Stimulated activated CD4-positive, alpha-beta T cell treated with anti-CD3 and anti-CD28 coated beads, Interleukin-12 subunit alpha, Interleukin-12 subunit beta, amount 100 ng/mL, for 24 hours (primary cell): Measurements from ENCODE around the gene SRSF7.
"Not testable (repeated sequence)": the region's sequence is repeated elsewhere in the genome, so short reads cannot be mapped to it uniquely, and the experiment has no call there.

Source experiments
- DNase-seq, 2 experiments: peaks; one replicate each; pipeline ENCODE4 v3.0.0-alpha.2; 2020; ENCODE audit warnings: low read depth in 2 of 2

SRSF7 gene

DNA sequence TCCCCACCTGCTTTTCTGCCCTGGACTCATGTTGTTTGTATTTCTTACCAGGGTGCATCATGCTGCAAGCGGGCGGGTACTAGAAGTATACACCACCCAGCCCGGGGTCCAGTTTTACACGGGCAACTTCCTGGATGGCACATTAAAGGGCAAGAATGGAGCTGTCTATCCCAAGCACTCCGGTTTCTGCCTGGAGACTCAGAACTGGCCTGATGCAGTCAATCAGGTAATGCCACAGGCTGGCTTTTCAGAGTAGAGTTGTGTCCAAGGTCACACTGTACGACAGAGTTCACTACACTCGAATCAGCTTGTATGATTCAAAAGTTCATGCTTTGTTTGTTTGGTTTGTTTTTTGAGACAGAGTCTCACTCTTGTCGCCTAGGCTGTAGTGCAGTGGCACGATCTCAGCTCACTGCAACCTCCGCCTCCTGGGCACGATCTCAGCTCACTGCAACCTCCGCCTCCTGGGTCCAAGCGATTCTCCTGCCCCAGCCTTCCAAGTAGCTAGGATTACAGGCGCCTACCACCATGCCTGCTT is 19.4 kb downstream of the SRSF7 start:
- no peak for DNase-seq

- DNase-seq = no peak
Measured at GRCh38 chr2:38731090-38731489, 20.1 kb downstream of the SRSF7 start.

DNA sequence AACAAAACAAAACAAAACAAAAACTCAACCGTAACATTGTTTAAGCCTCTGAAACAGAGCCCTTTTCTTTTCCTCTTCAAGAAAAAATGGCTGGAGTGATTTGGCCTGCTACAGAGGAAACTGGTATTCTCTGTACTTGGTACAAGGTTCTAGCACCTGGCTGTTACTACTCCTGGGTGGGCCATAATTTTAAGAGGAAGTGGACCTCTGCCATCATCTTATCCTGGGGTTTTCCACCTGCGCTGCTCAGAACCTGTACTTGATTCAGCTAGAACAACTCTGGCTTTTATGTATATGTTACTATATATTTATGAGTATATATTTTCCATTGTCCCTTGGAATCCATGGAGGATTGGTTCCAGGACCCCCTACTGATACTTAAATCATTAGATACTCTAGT is 22.5 kb downstream of the SRSF7 start:
- no peak for DNase-seq

DNA sequence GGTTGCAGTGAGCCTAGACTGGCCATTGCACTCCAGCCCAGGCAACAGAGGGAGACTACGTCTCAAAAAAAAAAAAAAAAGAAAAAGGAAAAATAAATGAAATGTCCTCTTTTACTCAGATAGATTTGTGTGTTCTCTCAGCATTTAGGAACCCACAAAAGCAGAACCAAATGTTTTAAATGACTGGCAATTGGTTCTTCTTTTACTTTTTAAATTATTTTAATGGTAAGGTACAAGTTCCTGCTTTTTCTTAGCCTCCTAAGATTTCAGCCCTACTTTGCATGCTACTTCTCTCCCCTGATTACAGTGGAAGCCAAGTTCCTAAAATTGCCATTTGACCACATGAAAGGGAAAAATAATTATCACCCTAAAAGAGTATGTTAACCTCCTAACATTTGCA is 23.5 kb downstream of the SRSF7 start:
- DNase-seq = no peak

DNA sequence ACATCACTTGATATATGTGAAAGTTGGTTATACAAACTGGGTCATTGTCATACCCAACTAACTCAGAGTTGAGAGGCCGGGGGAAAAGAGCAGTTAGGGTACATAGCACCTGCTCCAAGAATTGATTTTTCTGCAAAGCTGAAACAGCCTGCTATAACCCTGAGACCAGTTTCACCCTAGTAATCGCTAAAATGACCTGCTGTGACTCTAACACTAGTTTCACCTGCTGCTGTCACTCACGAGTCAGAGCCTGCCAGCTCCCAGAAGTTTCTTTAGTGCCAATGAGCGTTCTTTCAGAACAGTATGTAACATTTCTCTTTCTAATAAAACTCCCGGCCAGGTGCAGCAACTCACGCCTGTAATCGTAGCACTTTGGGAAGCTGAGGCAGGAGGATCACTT is 28.0 kb downstream of the SRSF7 start:
- DNase-seq = no peak

GRCh38 chr2:38722271-38723061 is 28.7 kb downstream of the SRSF7 start:
- peak; percentile 52 to 65 for DNase-seq

GRCh38 chr2:38720613-38721241 is 30.4 kb downstream of the SRSF7 start:
- no peak for DNase-seq

DNA sequence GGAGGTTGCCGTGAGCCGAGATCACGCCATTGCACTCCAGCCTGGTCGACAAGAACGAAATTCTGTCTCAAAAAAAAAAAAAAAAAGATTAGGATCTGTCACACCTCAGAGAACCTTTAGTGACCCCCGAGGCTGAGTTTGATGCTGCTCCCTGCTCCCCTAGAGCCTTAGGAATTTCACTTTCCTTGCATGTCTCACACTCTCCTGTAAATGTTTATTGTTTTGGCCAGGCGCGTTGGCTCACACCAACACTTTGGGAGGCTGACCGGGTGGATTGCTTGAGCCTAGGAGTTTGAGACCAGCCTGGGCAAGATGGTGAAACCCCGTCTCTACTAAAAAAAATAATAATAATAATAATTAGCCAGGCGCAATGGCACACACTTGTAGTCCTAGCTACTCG is 31.5 kb downstream of the SRSF7 start:
- DNase-seq = no peak

DNA sequence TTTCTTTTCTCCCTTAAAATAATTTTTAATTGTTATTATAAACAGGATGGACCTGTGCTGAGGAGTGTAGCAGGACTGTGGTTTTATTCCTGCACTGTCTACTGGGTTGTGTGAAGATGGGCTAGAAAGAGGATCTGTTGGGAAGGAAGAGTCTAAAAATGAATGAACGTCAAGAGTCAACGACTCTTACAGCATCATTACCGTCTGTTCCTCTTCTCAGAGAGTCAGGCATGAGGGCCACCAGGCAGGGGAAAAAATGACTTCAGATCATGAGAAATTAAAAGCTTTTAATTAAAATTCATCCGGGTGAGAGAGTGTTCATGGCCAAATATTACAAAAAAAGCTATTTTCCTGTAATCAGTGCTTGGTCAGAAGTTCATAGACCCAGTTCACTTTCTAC is 32.6 kb downstream of the SRSF7 start:
- no peak for DNase-seq

- DNase-seq = no peak
Measured at GRCh38 chr2:38716185-38716584, 35.0 kb downstream of the SRSF7 start.

GRCh38 chr2:38714941-38715340 is 36.2 kb downstream of the SRSF7 start:
- DNase-seq = not testable (repeated sequence)

GRCh38 chr2:38713338-38713737 is 37.8 kb downstream of the SRSF7 start:
- DNase-seq = no peak

DNA sequence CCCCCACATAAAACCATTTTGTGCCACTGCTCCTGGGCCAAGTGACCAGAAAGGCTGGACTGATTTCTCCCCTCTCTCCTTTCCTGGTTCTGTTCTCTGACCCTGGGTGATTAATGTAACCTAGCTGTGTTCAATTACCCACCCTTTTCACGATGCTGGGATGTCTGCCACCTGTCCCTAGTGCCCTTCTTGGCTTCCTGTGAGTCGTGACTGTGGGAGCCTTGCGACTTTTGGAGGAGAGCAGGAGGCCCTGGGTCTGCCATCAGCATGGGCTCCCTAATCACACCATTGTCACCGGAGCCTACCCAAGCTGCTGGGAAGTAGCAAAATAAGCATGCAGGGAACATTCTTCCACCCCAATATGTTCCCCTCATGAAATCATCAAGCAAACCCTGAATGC is 38.3 kb downstream of the SRSF7 start:
- DNase-seq = no peak

DNA sequence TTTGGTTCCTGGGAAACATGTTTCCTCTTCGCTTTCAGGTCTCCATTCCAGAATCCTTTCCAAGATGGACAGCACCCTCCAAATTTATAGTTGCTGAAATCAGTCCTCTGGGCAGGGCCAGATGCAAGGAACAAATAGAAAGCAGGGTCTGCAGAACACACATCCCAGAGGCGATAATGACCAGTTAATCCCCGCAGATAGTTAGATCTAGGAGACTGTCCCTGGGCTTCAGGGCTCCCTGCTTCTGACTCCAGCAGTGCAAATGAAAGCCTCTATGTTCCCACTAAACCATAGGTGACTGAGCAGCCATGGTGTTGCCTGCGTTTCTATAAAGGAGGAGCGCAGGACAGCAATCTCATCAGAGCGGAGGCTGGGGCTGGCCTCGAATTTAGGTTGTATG is 38.7 kb downstream of the SRSF7 start:
- no peak for DNase-seq

- DNase-seq = no peak
Measured at GRCh38 chr2:38711558-38711957, 39.6 kb downstream of the SRSF7 start.

DNA sequence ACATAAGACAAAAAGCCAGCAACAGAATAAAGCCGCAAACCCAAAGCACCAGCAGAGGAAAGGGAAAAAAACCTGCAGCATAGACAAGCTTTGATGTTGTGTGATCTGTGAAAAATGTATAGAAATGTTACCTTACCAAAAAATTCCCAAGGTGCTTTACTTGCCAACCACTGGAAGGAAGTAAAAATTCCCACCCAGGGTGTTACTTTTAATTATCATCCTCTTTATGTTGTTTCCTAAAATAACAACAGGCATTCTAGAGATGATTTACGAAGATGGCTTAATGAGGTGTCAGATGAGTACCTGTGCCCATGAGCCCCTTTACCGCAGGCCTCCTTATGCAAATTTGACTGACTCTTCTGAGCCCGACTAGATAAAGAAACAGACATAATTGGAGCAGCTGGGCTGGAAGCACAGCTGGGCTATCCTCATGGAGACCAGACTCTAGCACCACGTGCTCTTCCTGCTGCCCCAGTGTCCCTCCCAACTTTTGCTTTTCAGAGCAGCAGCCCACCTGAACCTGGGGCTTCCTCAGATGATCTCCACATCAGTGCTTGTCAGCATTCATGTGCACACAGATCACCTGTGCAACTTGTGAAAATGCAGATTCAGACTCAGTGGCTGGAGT is 41.5 kb downstream of the SRSF7 start:
- no peak for DNase-seq

GRCh38 chr2:38708900-38709566 is 42.1 kb downstream of the SRSF7 start:
- DNase-seq = no peak

GRCh38 chr2:38708491-38708890 is 42.7 kb downstream of the SRSF7 start:
- DNase-seq = not testable (repeated sequence)

DNA sequence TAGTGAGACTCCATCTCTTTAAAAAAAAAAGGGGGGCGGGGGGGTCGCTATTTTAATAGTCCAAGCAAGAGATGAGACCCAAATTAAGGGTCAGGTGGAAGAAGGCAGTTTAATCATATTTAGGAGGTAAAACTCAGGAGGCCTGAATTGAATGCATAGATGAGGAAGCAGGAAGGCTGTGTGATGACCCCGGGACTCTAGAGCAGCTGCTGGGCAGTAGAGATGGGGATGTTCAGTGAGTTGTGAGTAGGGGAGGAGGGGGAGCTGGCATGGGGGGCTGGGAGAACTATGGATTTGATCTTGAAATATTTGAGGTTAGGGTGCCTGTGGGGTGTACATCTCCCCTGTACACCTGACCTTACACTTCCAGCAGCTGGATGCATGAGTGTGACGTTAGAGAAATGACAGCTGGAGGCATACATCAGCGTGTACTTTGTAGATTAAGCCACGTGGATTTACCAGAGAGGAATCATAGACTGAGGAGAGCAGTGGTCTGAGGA is 44.3 kb downstream of the SRSF7 start:
- no peak for DNase-seq

DNA sequence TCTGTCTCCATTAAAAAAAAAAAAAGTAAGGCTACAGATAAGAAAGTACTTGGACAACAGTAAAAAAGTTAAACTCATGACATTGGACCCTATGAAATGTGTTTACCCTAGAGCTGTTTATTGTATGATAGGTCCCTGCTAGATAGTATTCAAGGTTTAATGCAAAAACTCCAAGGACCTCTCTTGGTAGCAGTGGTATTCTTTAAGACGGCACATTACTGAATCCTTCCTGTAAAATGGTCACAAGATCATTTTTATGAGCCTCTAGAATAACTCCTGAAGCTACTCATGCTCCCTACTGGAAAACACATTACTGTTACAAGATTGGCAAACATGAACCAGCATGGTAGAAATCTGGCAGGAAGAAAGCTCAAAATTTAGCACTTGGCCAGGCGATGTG is 46.5 kb downstream of the SRSF7 start:
- no peak for DNase-seq

- not testable (repeated sequence) for DNase-seq
Measured at GRCh38 chr2:38703336-38703735, 47.8 kb downstream of the SRSF7 start.

- DNase-seq = no peak
Measured at GRCh38 chr2:38702413-38702812, 48.7 kb downstream of the SRSF7 start.
